NCI-H2196 treated with DMSO at 0.1 percent for 48 hours (cell line): ENCODE measurements around the gene FBXL7.

ENCODE experiments used
- DNase-seq: peaks from one replicate; lab custom pipeline; 2025; ENCODE audit not compliant: unreplicated experiment; lab: John Stamatoyannopoulos, UW

Gene FBXL7

GRCh38 chr5:15538516-15538915 is 38.5 kb downstream of the FBXL7 start:
- no peak for DNase-seq

- no peak for DNase-seq
These were observed 40.0 kb downstream of the FBXL7 start for GRCh38 chr5:15539951-15540350.

GRCh38 chr5:15544039-15544438 is 44.1 kb downstream of the FBXL7 start:
- DNase-seq: no peak

GRCh38 chr5:15545082-15545481 is 45.1 kb downstream of the FBXL7 start:
- DNase-seq: no peak

GRCh38 chr5:15547261-15547839 is 47.4 kb downstream of the FBXL7 start:
- no peak for DNase-seq

- no peak for DNase-seq
These were observed 50.0 kb downstream of the FBXL7 start for GRCh38 chr5:15549961-15550360.

- no peak for DNase-seq
These were observed 50.6 kb downstream of the FBXL7 start for GRCh38 chr5:15550502-15551112.

- DNase-seq: no peak
These were observed 51.1 kb downstream of the FBXL7 start for GRCh38 chr5:15551113-15551504.

- DNase-seq: no peak
These were observed 54.6 kb downstream of the FBXL7 start for GRCh38 chr5:15554542-15554941.

GRCh38 chr5:15555176-15555575 is 55.2 kb downstream of the FBXL7 start:
- DNase-seq: no peak

GRCh38 chr5:15558240-15558639 is 58.3 kb downstream of the FBXL7 start:
- DNase-seq: no peak

- DNase-seq: no peak
These were observed 58.7 kb downstream of the FBXL7 start for GRCh38 chr5:15558681-15559080.

- DNase-seq: no peak
These were observed 60.4 kb downstream of the FBXL7 start for GRCh38 chr5:15560421-15560820.

GRCh38 chr5:15564523-15564922 is 64.5 kb downstream of the FBXL7 start:
- DNase-seq: no peak

- DNase-seq: no peak
These were observed 65.0 kb downstream of the FBXL7 start for GRCh38 chr5:15564957-15565356.

GRCh38 chr5:15566306-15566705 is 66.3 kb downstream of the FBXL7 start:
- DNase-seq: no peak

GRCh38 chr5:15566789-15567188 is 66.8 kb downstream of the FBXL7 start:
- no peak for DNase-seq

GRCh38 chr5:15570491-15570890 is 70.5 kb downstream of the FBXL7 start:
- no peak for DNase-seq

GRCh38 chr5:15571081-15571480 is 71.1 kb downstream of the FBXL7 start:
- DNase-seq: no peak

GRCh38 chr5:15571618-15572017 is 71.6 kb downstream of the FBXL7 start:
- DNase-seq: no peak

GRCh38 chr5:15573590-15573989 is 73.6 kb downstream of the FBXL7 start:
- no peak for DNase-seq

GRCh38 chr5:15574128-15574527 is 74.1 kb downstream of the FBXL7 start:
- no peak for DNase-seq

GRCh38 chr5:15574806-15575325 is 74.9 kb downstream of the FBXL7 start:
- DNase-seq: no peak
